NB4 (cell line): ENCODE data around the gene PTPRG.

Experiments used
- DNase-seq: peaks from one replicate; pipeline ENCODE4 v3.0.0; 2010; ENCODE audit warnings: low read depth
- H3K4me3 ChIP-seq: one replicate; pipeline ENCODE4 v1.5.1; 2011; ENCODE audit warnings: mild to moderate bottlenecking, low read depth, low read length, moderate library complexity
- MAX ChIP-seq: IDR thresholded peaks from 2 replicates; pipeline ENCODE4 v1.6.1; 2011; ENCODE audit warnings: low read depth, low read length
- MYC ChIP-seq: IDR thresholded peaks from 2 replicates; pipeline ENCODE4 v1.6.1; 2011; ENCODE audit warnings: low read depth, low read length
- POLR2A ChIP-seq: IDR thresholded peaks from 2 replicates; pipeline ENCODE4 v1.6.1; 2011; ENCODE audit warnings: mild to moderate bottlenecking; ENCODE audit not compliant: insufficient read length; ENCODE audit errors: extremely low read depth
- TF ChIP-seq, protein P1 (sequence below): IDR thresholded peaks from one replicate; pipeline ENCODE4 v1.5.1; 2012; ENCODE audit warnings: low read depth, low read length

Gene PTPRG

DNA sequence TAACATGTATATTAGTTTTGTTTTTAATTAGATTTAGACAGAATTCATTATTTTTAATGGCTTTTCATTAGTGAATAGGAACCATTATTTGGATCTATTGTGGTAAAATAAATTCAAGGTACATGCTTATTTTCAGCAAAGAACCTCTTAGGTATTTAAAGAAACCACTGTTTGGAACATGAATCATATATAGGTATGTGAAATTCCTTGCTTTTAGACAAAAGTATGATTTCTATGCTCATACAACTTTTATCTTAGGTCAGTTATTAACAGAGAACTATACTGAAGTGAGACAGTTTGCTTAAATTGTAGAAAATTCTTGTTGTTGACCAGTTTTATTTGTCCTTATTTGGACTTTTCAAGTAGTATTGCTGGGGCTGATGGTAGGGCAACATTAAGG lies 422.1 kb downstream of the PTPRG start:
- TF ChIP-seq POLR2A: no peak
- TF ChIP-seq MAX: no peak
- DNase-seq: no peak
- no peak overlapping the region for H3K4me3 ChIP-seq

DNA sequence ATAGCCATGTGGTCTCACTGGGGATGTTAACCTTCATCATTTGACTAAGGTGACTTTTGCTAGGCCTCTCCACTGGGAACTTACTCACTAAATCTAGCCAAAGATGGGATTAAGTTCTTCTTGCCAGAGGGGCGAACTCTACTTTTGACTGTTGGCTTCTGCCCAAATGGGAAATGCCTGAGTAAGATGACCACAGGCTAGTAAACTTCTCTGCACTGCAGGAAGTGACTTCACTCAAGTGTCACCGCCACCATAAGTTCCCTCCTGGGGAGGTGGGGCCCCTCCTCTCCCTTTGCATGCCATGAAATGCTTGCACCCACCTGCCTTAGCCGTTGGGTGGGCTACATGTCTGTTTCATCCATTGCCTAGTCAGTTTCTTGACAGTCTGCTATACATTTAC lies 423.6 kb downstream of the PTPRG start:
- no peak overlapping the region for H3K4me3 ChIP-seq
- TF ChIP-seq, protein P1, sequence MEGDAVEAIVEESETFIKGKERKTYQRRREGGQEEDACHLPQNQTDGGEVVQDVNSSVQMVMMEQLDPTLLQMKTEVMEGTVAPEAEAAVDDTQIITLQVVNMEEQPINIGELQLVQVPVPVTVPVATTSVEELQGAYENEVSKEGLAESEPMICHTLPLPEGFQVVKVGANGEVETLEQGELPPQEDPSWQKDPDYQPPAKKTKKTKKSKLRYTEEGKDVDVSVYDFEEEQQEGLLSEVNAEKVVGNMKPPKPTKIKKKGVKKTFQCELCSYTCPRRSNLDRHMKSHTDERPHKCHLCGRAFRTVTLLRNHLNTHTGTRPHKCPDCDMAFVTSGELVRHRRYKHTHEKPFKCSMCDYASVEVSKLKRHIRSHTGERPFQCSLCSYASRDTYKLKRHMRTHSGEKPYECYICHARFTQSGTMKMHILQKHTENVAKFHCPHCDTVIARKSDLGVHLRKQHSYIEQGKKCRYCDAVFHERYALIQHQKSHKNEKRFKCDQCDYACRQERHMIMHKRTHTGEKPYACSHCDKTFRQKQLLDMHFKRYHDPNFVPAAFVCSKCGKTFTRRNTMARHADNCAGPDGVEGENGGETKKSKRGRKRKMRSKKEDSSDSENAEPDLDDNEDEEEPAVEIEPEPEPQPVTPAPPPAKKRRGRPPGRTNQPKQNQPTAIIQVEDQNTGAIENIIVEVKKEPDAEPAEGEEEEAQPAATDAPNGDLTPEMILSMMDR: no peak
- no peak for TF ChIP-seq MAX
- no peak for TF ChIP-seq POLR2A
- peak; percentile 26 for DNase-seq

GRCh38 chr3:61986473-61986872 lies 425.1 kb downstream of the PTPRG start:
- TF ChIP-seq POLR2A (no peak), MAX (no peak), MYC (no peak)
- TF ChIP-seq, protein P1: no peak
- no peak for DNase-seq
- no peak overlapping the region for H3K4me3 ChIP-seq

- no peak for DNase-seq
- TF ChIP-seq MAX: no peak
- no peak for TF ChIP-seq POLR2A
- TF ChIP-seq, protein P1: no peak
- TF ChIP-seq MYC: no peak
- H3K4me3 ChIP-seq: no peak overlapping the region
Observed at GRCh38 chr3:61989681-61990080, 428.3 kb downstream of the PTPRG start.

DNA sequence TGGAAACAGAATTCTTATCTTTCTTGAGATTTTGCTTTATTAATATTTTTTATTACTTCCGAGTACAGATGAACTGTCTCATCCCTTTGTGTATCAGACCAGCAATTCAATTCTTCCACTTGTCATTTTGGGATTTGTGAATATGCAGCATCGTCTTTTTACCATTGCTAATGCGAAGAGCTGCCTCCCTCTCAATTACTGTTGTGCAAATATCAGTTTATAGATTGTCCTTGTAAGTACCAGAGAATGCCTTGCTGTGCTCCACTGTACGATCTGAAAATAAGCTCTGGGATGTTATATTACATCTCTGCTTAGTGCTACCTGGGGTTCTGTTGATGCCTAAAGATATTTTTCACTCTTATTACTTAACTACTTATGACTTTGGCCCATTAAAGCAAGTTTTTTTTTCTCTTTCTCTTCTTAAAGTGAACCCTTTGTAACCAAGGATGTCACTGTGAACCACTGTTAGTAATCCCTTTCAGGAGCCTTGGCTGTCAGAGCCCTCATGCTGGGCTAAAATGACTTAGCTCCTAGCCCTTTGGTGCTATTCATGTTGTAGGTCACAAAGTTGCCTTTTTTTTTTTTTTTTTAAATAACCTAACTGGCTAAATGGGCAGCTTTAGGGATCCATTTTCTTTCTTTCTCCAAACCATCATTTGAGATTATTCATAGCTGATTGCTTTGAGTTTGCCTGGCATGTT lies 429.1 kb downstream of the PTPRG start:
- no peak for DNase-seq

GRCh38 chr3:61991706-61992105 lies 430.3 kb downstream of the PTPRG start:
- no peak overlapping the region for H3K4me3 ChIP-seq
- DNase-seq: no peak
- TF ChIP-seq POLR2A: no peak
- TF ChIP-seq, protein P1: no peak
- no peak for TF ChIP-seq MAX
- TF ChIP-seq MYC: no peak

More for the DNA sequence above, 429.1 kb downstream of the PTPRG start:
- TF ChIP-seq MYC (no peak), POLR2A (no peak)
- no peak overlapping the region for H3K4me3 ChIP-seq
